ENCODE data around the gene TRIM8. TPM values are rescaled to one million over a fixed set of nuclear protein-coding genes. Genes with fewer than 3 reads are reported as not detected.

The TRIM8 gene
- total and polyA plus RNA-seq, 2 donors (not counting 3 experiments of a cell fraction or from before 2014, with no cell fraction given) = 74.1 to 114 TPM

GRCh38 chr10:102600816-102601215 lies 43.5 kb upstream of the TRIM8 start:
- no peaks in the 10 kb centered on the region for H3K79me2 ChIP-seq (ENCODE audit: control insufficient read depth, insufficient read depth, low read length)
- no peaks in the 10 kb centered on the region for H3K9me1 ChIP-seq (replicated peaks; ENCODE audit: control insufficient read depth, extremely low read depth, insufficient read depth, low read length)
- H3K9ac ChIP-seq (replicated peaks; ENCODE audit: extremely low read depth, insufficient read depth, low read length) = peak overlapping the region; percentile 40
- no peak for TF ChIP-seq POLR2AphosphoS5 (IDR thresholded peaks at IDR 0.05; ENCODE audit: insufficient read depth, low read depth, low read length)
- no peak for TF ChIP-seq CTCF (IDR thresholded peaks at IDR 0.05; ENCODE audit: extremely low read depth in 1 of 2, insufficient read depth in 1 of 2, low read depth in 1 of 2, low read length in 2 of 2)
- no peak for TF ChIP-seq MAX (IDR thresholded peaks at IDR 0.05; ENCODE audit: insufficient read depth, insufficient read length)
- TF ChIP-seq MYC (IDR thresholded peaks at IDR 0.05; ENCODE audit: low read depth, low read length) = no peak
- no peak for TF ChIP-seq POLR2A (IDR thresholded peaks at IDR 0.05; ENCODE audit: low read depth, low read length)
- H4K20me1 ChIP-seq (replicated peaks; ENCODE audit: control insufficient read depth, extremely low read depth, insufficient read depth, low read length) = no peaks in the 10 kb centered on the region
- DNase-seq (ENCODE audit: low read depth, low spot score) = no peak
- no peak overlapping the region for H3K4me3 ChIP-seq (replicated peaks in 1 of 3; ENCODE audit: insufficient read depth in 1 of 3, low read depth in 1 of 3, low read length in 3 of 3)
- no peak overlapping the region for H2AFZ ChIP-seq (ENCODE audit: low read depth, low read length)
- dilution Hi-C loops (cut with MboI; ENCODE audit: extremely low pct_ligation_motif_present, low sequenced_read_pairs) = no loop called here
- no peaks in the 10 kb centered on the region for H3K27me3 ChIP-seq (ENCODE audit: control insufficient read depth in 2 of 2, insufficient read depth in 2 of 2, low read length in 2 of 2)
- ChIA-PET CTCF (interaction anchor here (1.1 to 10.0 kb wide), 7 partner anchors 11 to 44 kb away, joined by 5 to 110 read pairs (median 10); partner anchors contain the start of gene TRIM8), POLR2A (interaction anchor here (0.7 to 1.5 kb wide), 3 partner anchors 11 to 45 kb away, joined by 3 to 4 read pairs (median 4); no protein-coding TSS in a partner anchor)
- H3K4me1 ChIP-seq (ENCODE audit: control insufficient read depth, extremely low read depth, insufficient read depth, low read length) = peaks cover 80% of the 10 kb centered on the region
- peaks cover 0 to 2% of the 10 kb centered on the region in 2 experiments for H3K36me3 ChIP-seq (ENCODE audit: control insufficient read depth in 2 of 2, extremely low read depth in 1 of 2, insufficient read depth in 2 of 2, low read length in 2 of 2)
- no peak overlapping the region for H3K4me2 ChIP-seq (ENCODE audit: insufficient read depth, low read length)
- intact Hi-C loops (cut with micrococcal nuclease) = loop anchor here (1.0 kb wide), 1 partner anchor 10 kb away; no protein-coding TSS in a partner anchor
- H3K9me3 ChIP-seq (replicated peaks; ENCODE audit: control insufficient read depth, insufficient read depth, low read length) = no peaks in the 10 kb centered on the region
- peak; percentile 18 for FAIRE-seq
- no TSS peak for BruUV-seq (replicated peaks)
- peak overlapping the region; percentile 92 for H3K27ac ChIP-seq (ENCODE audit: insufficient read depth, low read depth, low read length)

- Histone ChIP-seq H3K4me3 (replicated peaks in 1 of 3; ENCODE audit: insufficient read depth in 1 of 3, low read depth in 1 of 3, low read length in 3 of 3) (no peak overlapping the region), H3K27ac (ENCODE audit: insufficient read depth, low read depth, low read length) (no peak overlapping the region), H4K20me1 (replicated peaks; ENCODE audit: control insufficient read depth, extremely low read depth, insufficient read depth, low read length) (no peaks in the 10 kb centered on the region), H3K9me3 (replicated peaks; ENCODE audit: control insufficient read depth, insufficient read depth, low read length) (no peaks in the 10 kb centered on the region), H3K4me2 (ENCODE audit: insufficient read depth, low read length) (no peak overlapping the region), H3K9ac (replicated peaks; ENCODE audit: extremely low read depth, insufficient read depth, low read length) (no peak overlapping the region), H3K79me2 (ENCODE audit: control insufficient read depth, insufficient read depth, low read length) (no peaks in the 10 kb centered on the region), H2AFZ (ENCODE audit: low read depth, low read length) (no peak overlapping the region), H3K36me3 (ENCODE audit: control insufficient read depth in 2 of 2, extremely low read depth in 1 of 2, insufficient read depth in 2 of 2, low read length in 2 of 2) (peaks cover 0 to 2% of the 10 kb centered on the region in 2 experiments), H3K9me1 (replicated peaks; ENCODE audit: control insufficient read depth, extremely low read depth, insufficient read depth, low read length) (no peaks in the 10 kb centered on the region), H3K27me3 (ENCODE audit: control insufficient read depth in 2 of 2, insufficient read depth in 2 of 2, low read length in 2 of 2) (no peaks in the 10 kb centered on the region), H3K4me1 (ENCODE audit: control insufficient read depth, extremely low read depth, insufficient read depth, low read length) (peaks cover 74% of the 10 kb centered on the region)
- dilution Hi-C loops (cut with MboI; ENCODE audit: extremely low pct_ligation_motif_present, low sequenced_read_pairs) (no loop called here), intact Hi-C loops (cut with micrococcal nuclease) (no loop called here)
- TF ChIP-seq MAX (IDR thresholded peaks at IDR 0.05; ENCODE audit: insufficient read depth, insufficient read length) = no peak
- TF ChIP-seq JUN (IDR thresholded peaks at IDR 0.05; ENCODE audit: borderline replicate concordance, insufficient read depth, insufficient read length, low read depth) = no peak
- no peak for TF ChIP-seq GATA2 (IDR thresholded peaks at IDR 0.05; ENCODE audit: insufficient read depth, insufficient read length, low read depth, low read length)
- no peak for TF ChIP-seq MYC (IDR thresholded peaks at IDR 0.05; ENCODE audit: low read depth, low read length)
- TF ChIP-seq CTCF (IDR thresholded peaks at IDR 0.05; ENCODE audit: extremely low read depth in 1 of 2, insufficient read depth in 1 of 2, low read depth in 1 of 2, low read length in 2 of 2) = no peak
- TF ChIP-seq POLR2A (IDR thresholded peaks at IDR 0.05; ENCODE audit: low read depth, low read length) = no peak
- TF ChIP-seq POLR2AphosphoS5 (IDR thresholded peaks at IDR 0.05; ENCODE audit: insufficient read depth, low read depth, low read length) = no peak
- TF ChIP-seq EZH2 (IDR thresholded peaks at IDR 0.05; ENCODE audit: borderline replicate concordance, low read depth, low read length, severe bottlenecking) = no peak
- TF ChIP-seq FOS (IDR thresholded peaks at IDR 0.05; ENCODE audit: borderline replicate concordance, insufficient read depth, low read length) = no peak
- POLR2A ChIA-PET = no interaction called here
- DNase-seq (ENCODE audit: low read depth, low spot score) = no peak
- CTCF ChIA-PET = interaction anchor here (0.8 to 10.0 kb wide), 7 partner anchors 10 to 43 kb away, joined by 3 to 110 read pairs (median 4); partner anchors contain the start of gene TRIM8
- no peak for FAIRE-seq
- BruUV-seq (replicated peaks) = no TSS peak
Observed at GRCh38 chr10:102601639-102602038, 42.6 kb upstream of the TRIM8 start.

Data from endothelial cell of umbilical vein (primary cell).